HepG2 (cell line): ENCODE data around the gene TTC39B. TPM values are rescaled to one million over a fixed set of nuclear protein-coding genes. Genes with fewer than 3 reads are reported as not detected.

Experiments
- ATAC-seq: fragments of 200-7000 bp; cut with Tn5 transposase; 3 replicates; pipeline ENCODE4 v1.9.1; 2020; ENCODE audit warnings: mild to moderate bottlenecking, moderate library complexity
- BruUV-seq: library from RNA; stranded (reverse); fragments of 400-500 nt; replicated peaks from 2 replicates; lab custom pipeline; 2021; lab: Mats Ljungman, UMichigan
- CTCF ChIA-PET: fragments of 300-600 bp; formaldehyde crosslinking; extraction: SDS; loops from one replicate; lab custom pipeline; 2021; ENCODE audit warnings: low total read pairs, inconsistent platforms, low intra/inter-chr PET ratio; lab: Yijun Ruan, JAX
- POLR2A ChIA-PET: fragments of 350-600 bp; sonication (Branson Sonifier 250); formaldehyde crosslinking; loops from one replicate; lab custom pipeline; 2020; ENCODE audit warnings: antibody characterized with exemption, inconsistent platforms; lab: Yijun Ruan, JAX
- DNase-seq: peaks from one replicate; pipeline ENCODE4 v3.0.0-alpha.2; 2015; ENCODE audit warnings: low spot score
- FAIRE-seq: peaks from 3 replicates; lab custom pipeline; 2011; peaks lifted over from hg19 to GRCh38; lab: Jason Lieb, UNC
- H2AFZ ChIP-seq: one replicate; pipeline ENCODE4 v1.6.1; 2011; ENCODE audit warnings: low read length, inconsistent platforms
- H3K27ac ChIP-seq: fragments of 300-600 bp; 3 replicates; pipeline ENCODE4 v1.8.0; 2011; ENCODE audit warnings: mixed run types, mild to moderate bottlenecking, mixed read lengths, low read length, inconsistent platforms; ENCODE audit not compliant: insufficient read depth; ENCODE audit errors: extremely low read length
- H3K27me3 ChIP-seq, 2 experiments: fragments of 200-600 bp in 1 of 2; 2 replicates in 1 of 2; 3 replicates in 1 of 2; pipeline versions ENCODE4 v1.6.0 to v1.8.0; 2011; ENCODE audit warnings: low read length in 2 of 2, mild to moderate bottlenecking in 2 of 2, moderate library complexity in 2 of 2, inconsistent platforms in 1 of 2; ENCODE audit not compliant: insufficient read depth in 2 of 2, control insufficient read depth in 1 of 2
- H3K36me3 ChIP-seq, 2 experiments: fragments of 200-600 bp in 1 of 2; replicated peaks in 1 of 2; 2 replicates in 1 of 2; 3 replicates in 1 of 2; pipeline versions ENCODE4 v1.5.1 to v1.8.0; 2011; ENCODE audit warnings: low read length in 2 of 2, inconsistent platforms in 1 of 2; ENCODE audit not compliant: insufficient read depth in 2 of 2, control insufficient read depth in 1 of 2
- H3K4me1 ChIP-seq: 2 replicates; pipeline ENCODE4 v1.5.1; 2012; ENCODE audit warnings: low read length, inconsistent platforms; ENCODE audit not compliant: insufficient read depth
- H3K4me2 ChIP-seq: 2 replicates; pipeline ENCODE4 v1.6.0; 2011; ENCODE audit warnings: low read depth, low read length, inconsistent platforms
- H3K4me3 ChIP-seq, 3 experiments: fragments of 200-600 bp in 1 of 3; sonication (generic), shearing (Covaris generic) in 1 of 3; replicated peaks in 1 of 3; 2 replicates each; pipeline ENCODE4 v1.5.1; 2011 to 2016; ENCODE audit warnings: low read length in 3 of 3, inconsistent platforms in 2 of 3, low read depth in 2 of 3, mild to moderate bottlenecking in 2 of 3, control low read depth in 1 of 3, mixed read lengths in 1 of 3; ENCODE audit not compliant: insufficient read depth in 1 of 3
- H3K79me2 ChIP-seq: one replicate; pipeline ENCODE4 v1.6.1; 2011; ENCODE audit warnings: low read length, inconsistent platforms; ENCODE audit not compliant: insufficient read depth
- H3K9ac ChIP-seq: 2 replicates; pipeline ENCODE4 v1.6.0; 2011; ENCODE audit warnings: mild to moderate bottlenecking, low read depth, low read length, inconsistent platforms; ENCODE audit not compliant: insufficient read depth
- H3K9me3 ChIP-seq: 2 replicates; pipeline ENCODE4 v1.5.1; 2012; ENCODE audit warnings: mild to moderate bottlenecking, low read length
- H4K20me1 ChIP-seq: 2 replicates; pipeline ENCODE4 v1.6.0; 2011; ENCODE audit warnings: inconsistent platforms, mild to moderate bottlenecking, low read length, moderate library complexity; ENCODE audit not compliant: insufficient read depth
- DPF2 ChIP-seq: sonication (generic); formaldehyde crosslinking; IDR thresholded peaks from 2 replicates; pipeline ENCODE4 v1.4.0; 2020; ENCODE audit warnings: mild to moderate bottlenecking, low read depth, missing genetic modification reagents, borderline replicate concordance
- GMEB1 ChIP-seq: sonication (generic); formaldehyde crosslinking; IDR thresholded peaks from 2 replicates; pipeline ENCODE4 v1.5.1; 2020; ENCODE audit warnings: missing genetic modification reagents, mild to moderate bottlenecking, borderline replicate concordance
- HNF1A ChIP-seq, 2 experiments: sonication (generic) in 1 of 2; formaldehyde crosslinking in 1 of 2; IDR thresholded peaks; 2 replicates each; pipeline versions ENCODE4 v1.4.0 to v1.6.1; 2016 to 2020; ENCODE audit warnings: borderline replicate concordance in 1 of 2, low read depth in 1 of 2, mild to moderate bottlenecking in 1 of 2, missing genetic modification reagents in 1 of 2
- MAF1 ChIP-seq: sonication (generic); formaldehyde crosslinking; IDR thresholded peaks from 2 replicates; pipeline ENCODE4 v1.5.0; 2020; ENCODE audit warnings: missing genetic modification reagents, borderline replicate concordance
- PLSCR1 ChIP-seq: sonication (generic); formaldehyde crosslinking; IDR thresholded peaks from 2 replicates; pipeline ENCODE4 v1.5.0; 2020; ENCODE audit warnings: missing genetic modification reagents, mild to moderate bottlenecking, borderline replicate concordance
- RARG ChIP-seq: sonication (generic); formaldehyde crosslinking; IDR thresholded peaks from 2 replicates; pipeline ENCODE4 v1.4.0; 2020; ENCODE audit warnings: low read depth, mild to moderate bottlenecking, missing genetic modification reagents
- ZFP91 ChIP-seq: sonication (generic); formaldehyde crosslinking; IDR thresholded peaks from 2 replicates; pipeline ENCODE4 v1.9.0; 2022; ENCODE audit warnings: missing genetic modification reagents, mild to moderate bottlenecking, borderline replicate concordance
- ZNF33B ChIP-seq: sonication (generic); formaldehyde crosslinking; IDR thresholded peaks from 2 replicates; pipeline ENCODE4 v1.5.1; 2020; ENCODE audit warnings: mild to moderate bottlenecking, missing genetic modification reagents
- ZNF431 ChIP-seq: sonication (generic); formaldehyde crosslinking; IDR thresholded peaks from 2 replicates; pipeline ENCODE4 v1.9.0; 2022; ENCODE audit warnings: missing genetic modification reagents, low read depth, mild to moderate bottlenecking, borderline replicate concordance
- ZNF503 ChIP-seq: sonication (generic); formaldehyde crosslinking; IDR thresholded peaks from 2 replicates; pipeline ENCODE4 v1.4.0; 2020; ENCODE audit warnings: missing genetic modification reagents
- WGBS: methylation state at CpG from one replicate; pipeline ENCODE4 v1.1.6; 2017; ENCODE audit warnings: low lambda C conversion rate; 5-methylcytosine and 5-hydroxymethylcytosine counted together
- in situ Hi-C: cut with HindIII; loops from 2 replicates; pipeline ENCODE4 v1.10.0; 2017; ENCODE audit warnings: low pct_unique_long_range_greater_than_20kb; ENCODE audit not compliant: extremely low pct_ligation_motif_present
- intact Hi-C: fragments of 100-400 bp; cut with micrococcal nuclease; formaldehyde crosslinking; loops from one replicate; pipeline ENCODE4 v1.10.0; 2022; ENCODE audit not compliant: unreplicated experiment
- polyA plus RNA-seq, 8 experiments: library from polyadenylated mRNA; depleted of rRNA in 3 of 8; stranded (reverse) in 7 of 8; unstranded in 1 of 8; fragments of >200 nt; fragmentation: Illumina TruSeq in 4 of 8; extraction: Trizol in 4 of 8; gene quantifications; 2 replicates each; pipeline versions ENCODE4 v1.2.1 to v1.2.3, GENCODE V29; 2011 to 2016; ENCODE audit warnings: low read depth in 4 of 8, missing spikeins in 1 of 8, mixed read lengths in 1 of 8; ENCODE audit not compliant: insufficient read depth in 1 of 8
- total RNA-seq, 5 experiments: library from RNA; depleted of rRNA; stranded (reverse); fragments of >200 nt; fragmentation: Illumina TruSeq; extraction: Trizol; gene quantifications; 2 replicates each; pipeline ENCODE4 v1.2.3, GENCODE V29; 2016; ENCODE audit warnings: low read depth in 1 of 5

Gene TTC39B
- total and polyA plus RNA-seq, 2 of the 13 experiments (the other 11 are each of a cell fraction or from before 2014, with no cell fraction given), result 14.3 to 19.4 TPM

- H3K9me3 ChIP-seq, result no peaks in the 10 kb centered on the region
- no peak overlapping the region for H3K4me2 ChIP-seq
- H3K27me3 ChIP-seq, result no peaks in the 10 kb centered on the region
- 94% methylated on average over 4 of the region's 4 CpGs for WGBS
- H4K20me1 ChIP-seq, result no peaks in the 10 kb centered on the region
- ChIA-PET POLR2A (no interaction called here), CTCF (no interaction called here)
- ATAC-seq, result no peak
- in situ Hi-C loops (no loop called here), intact Hi-C loops (no loop called here)
- DNase-seq, result no peak
- FAIRE-seq, result no peak
- H2AFZ ChIP-seq, result no peak overlapping the region
- H3K27ac ChIP-seq, result no peak overlapping the region
- no peak for TF ChIP-seq RARG
- no peak for TF ChIP-seq ZNF431 (CRISPR knock-in tag)
- no peak for TF ChIP-seq MAF1
- TF ChIP-seq GMEB1, result no peak
- no peak for TF ChIP-seq ZFP91 (CRISPR knock-in tag)
- TF ChIP-seq HNF1A (IDR thresholded peaks at IDR 0.05; ENCODE audit: low read depth), result no peak
- TF ChIP-seq HNF1A (CRISPR knock-in tag; IDR thresholded peaks at IDR 0.05; ENCODE audit: borderline replicate concordance), result no peak
- no peak for TF ChIP-seq DPF2
- no peak for TF ChIP-seq ZNF33B (CRISPR knock-in tag)
- TF ChIP-seq ZNF503 (CRISPR knock-in tag), result no peak
- TF ChIP-seq PLSCR1, result no peak
- H3K4me3 ChIP-seq, result no peak overlapping the region
- BruUV-seq, result no TSS peak
- H3K36me3 ChIP-seq, result no peaks in the 10 kb centered on the region; a peak in 1 of 5 replicates
- H3K4me1 ChIP-seq, result peaks cover 15% of the 10 kb centered on the region
- H3K9ac ChIP-seq, result no peak overlapping the region
- H3K79me2 ChIP-seq, result peaks cover 9% of the 10 kb centered on the region
Measured at GRCh38 chr9:15244001-15244441, 63.0 kb downstream of the TTC39B start.
